ENCODE results near the gene STEAP2. TPM values are rescaled to one million over a fixed set of nuclear protein-coding genes. Genes with fewer than 3 reads are reported as not detected.
A peak's percentile ranks its signal among the peaks of the same experiment; 100 is the strongest.
"Not testable (repeated sequence)": the region's sequence is repeated elsewhere in the genome, so short reads cannot be mapped to it uniquely, and the experiment has no call there.

Gene STEAP2
- total RNA-seq, 6 experiments from 2014 or later = 11.0 to 18.1 (median 14.9) TPM

- peaks cover 53% of the 10 kb centered on the region for H3K4me1 Mint-ChIP-seq (ENCODE audit: low read depth)
- TF ChIP-seq, protein P1, sequence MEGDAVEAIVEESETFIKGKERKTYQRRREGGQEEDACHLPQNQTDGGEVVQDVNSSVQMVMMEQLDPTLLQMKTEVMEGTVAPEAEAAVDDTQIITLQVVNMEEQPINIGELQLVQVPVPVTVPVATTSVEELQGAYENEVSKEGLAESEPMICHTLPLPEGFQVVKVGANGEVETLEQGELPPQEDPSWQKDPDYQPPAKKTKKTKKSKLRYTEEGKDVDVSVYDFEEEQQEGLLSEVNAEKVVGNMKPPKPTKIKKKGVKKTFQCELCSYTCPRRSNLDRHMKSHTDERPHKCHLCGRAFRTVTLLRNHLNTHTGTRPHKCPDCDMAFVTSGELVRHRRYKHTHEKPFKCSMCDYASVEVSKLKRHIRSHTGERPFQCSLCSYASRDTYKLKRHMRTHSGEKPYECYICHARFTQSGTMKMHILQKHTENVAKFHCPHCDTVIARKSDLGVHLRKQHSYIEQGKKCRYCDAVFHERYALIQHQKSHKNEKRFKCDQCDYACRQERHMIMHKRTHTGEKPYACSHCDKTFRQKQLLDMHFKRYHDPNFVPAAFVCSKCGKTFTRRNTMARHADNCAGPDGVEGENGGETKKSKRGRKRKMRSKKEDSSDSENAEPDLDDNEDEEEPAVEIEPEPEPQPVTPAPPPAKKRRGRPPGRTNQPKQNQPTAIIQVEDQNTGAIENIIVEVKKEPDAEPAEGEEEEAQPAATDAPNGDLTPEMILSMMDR (IDR thresholded peaks at IDR 0.05) = no peak
- peak overlapping the region; percentile 91 for H3K4me3 Mint-ChIP-seq
- no peaks in the 10 kb centered on the region for H3K9me3 Mint-ChIP-seq
- peak overlapping the region; percentile 92 for H3K27ac Mint-ChIP-seq
- no peak for DNase-seq
- H3K36me3 Mint-ChIP-seq (ENCODE audit: low read depth) = no peaks in the 10 kb centered on the region
- H3K27me3 Mint-ChIP-seq (ENCODE audit: insufficient read depth) = peaks cover 3% of the 10 kb centered on the region; the same call in 1 of the 2 replicates
These were observed 34.6 kb downstream of the STEAP2 start for GRCh38 chr7:90246171-90246570.

DNA sequence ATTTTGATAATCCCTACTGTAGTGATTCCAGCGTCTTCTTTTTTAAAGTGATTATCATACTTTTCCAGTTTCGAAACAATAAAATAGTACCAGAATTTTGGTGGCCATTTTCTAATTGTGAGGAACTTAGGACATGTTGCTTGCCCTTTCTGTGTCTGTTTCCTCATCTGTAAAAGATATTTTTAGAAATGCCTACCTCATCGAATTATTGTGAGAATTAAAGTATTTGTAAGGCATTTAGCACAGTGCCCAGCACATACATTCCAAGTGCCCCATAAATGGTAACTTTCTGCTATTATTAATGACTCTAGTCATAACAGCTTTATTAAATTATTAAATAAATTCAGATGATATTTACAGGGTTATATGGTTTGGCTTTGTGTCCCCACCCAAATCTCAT is 37.2 kb downstream of the STEAP2 start:
- Mint-ChIP-seq H3K9me3 (no peaks in the 10 kb centered on the region), H3K27me3 (ENCODE audit: insufficient read depth) (peaks cover 3% of the 10 kb centered on the region; the same call in 1 of the 2 replicates)

GRCh38 chr7:90250601-90251303 is 39.2 kb downstream of the STEAP2 start:
- peaks cover 39% of the 10 kb centered on the region for H3K4me1 Mint-ChIP-seq (ENCODE audit: low read depth)
- no peaks in the 10 kb centered on the region for H3K27me3 Mint-ChIP-seq (ENCODE audit: insufficient read depth)
- DNase-seq = peak; percentile 55
- no peaks in the 10 kb centered on the region for H3K9me3 Mint-ChIP-seq
- no peaks in the 10 kb centered on the region for H3K36me3 Mint-ChIP-seq (ENCODE audit: low read depth)
- TF ChIP-seq, protein P1 (IDR thresholded peaks at IDR 0.05) = no peak
- peak overlapping the region; percentile 92 for H3K27ac Mint-ChIP-seq
- H3K4me3 Mint-ChIP-seq = peak overlapping the region; percentile 22

More for the DNA sequence above, 37.2 kb downstream of the STEAP2 start:
- Mint-ChIP-seq H3K4me3 (no peak overlapping the region), H3K27ac (no peak overlapping the region), H3K36me3 (ENCODE audit: low read depth) (no peaks in the 10 kb centered on the region), H3K4me1 (ENCODE audit: low read depth) (peaks cover 55% of the 10 kb centered on the region)
- no peak for DNase-seq
- TF ChIP-seq, protein P1 (IDR thresholded peaks at IDR 0.05) = no peak

GRCh38 chr7:90251304-90251635 is 39.7 kb downstream of the STEAP2 start:
- Mint-ChIP-seq H3K4me1 (ENCODE audit: low read depth) (peaks cover 34% of the 10 kb centered on the region), H3K4me3 (no peak overlapping the region), H3K27ac (peak overlapping the region; percentile 92), H3K27me3 (ENCODE audit: insufficient read depth) (no peaks in the 10 kb centered on the region), H3K9me3 (no peaks in the 10 kb centered on the region; the same call in 1 of the 2 replicates), H3K36me3 (ENCODE audit: low read depth) (no peaks in the 10 kb centered on the region)
- DNase-seq = no peak
- TF ChIP-seq, protein P1 (IDR thresholded peaks at IDR 0.05) = no peak

DNA sequence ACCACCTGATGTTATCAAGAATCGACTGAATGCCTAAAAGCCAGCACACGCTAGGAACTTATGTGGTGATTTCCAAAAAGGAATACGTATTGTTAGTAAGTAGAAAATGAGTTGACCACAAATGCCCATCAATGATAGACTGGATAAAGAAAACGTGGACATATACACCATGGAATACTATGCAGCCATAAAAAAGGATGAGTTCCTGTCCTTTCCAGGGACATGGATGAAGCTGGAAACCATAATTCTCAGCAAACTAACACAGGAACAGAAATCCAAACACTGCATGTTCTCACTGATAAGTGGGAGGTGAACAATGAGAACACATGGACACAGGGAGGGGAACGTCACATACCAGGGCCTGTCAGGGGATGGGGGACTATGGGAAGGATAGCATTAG is 44.5 kb downstream of the STEAP2 start:
- not testable (repeated sequence) for H3K9me3 Mint-ChIP-seq; H3K27ac Mint-ChIP-seq; H3K36me3 Mint-ChIP-seq (ENCODE audit: low read depth); H3K27me3 Mint-ChIP-seq (ENCODE audit: insufficient read depth); H3K4me3 Mint-ChIP-seq; DNase-seq; H3K4me1 Mint-ChIP-seq (ENCODE audit: low read depth)

GRCh38 chr7:90256778-90257177 is 45.2 kb downstream of the STEAP2 start:
- no peaks in the 10 kb centered on the region for H3K4me1 Mint-ChIP-seq (ENCODE audit: low read depth)
- H3K9me3 Mint-ChIP-seq = no peaks in the 10 kb centered on the region; the same call in 1 of the 2 replicates
- H3K36me3 Mint-ChIP-seq (ENCODE audit: low read depth) = no peaks in the 10 kb centered on the region
- no peak overlapping the region for H3K4me3 Mint-ChIP-seq
- no peaks in the 10 kb centered on the region for H3K27me3 Mint-ChIP-seq (ENCODE audit: insufficient read depth)
- no peak overlapping the region for H3K27ac Mint-ChIP-seq
- TF ChIP-seq, protein P1 (IDR thresholded peaks at IDR 0.05) = no peak
- DNase-seq = no peak

All from HFFc6 (cell line).